OCI-LY7 (cell line): ENCODE results near the gene DMXL2.
"Not testable (repeated sequence)": the region's sequence is repeated elsewhere in the genome, so short reads cannot be mapped to it uniquely, and the experiment has no call there.

Experiments
- EZH2phosphoT487 ChIP-seq: fragments of 200-600 bp; sonication (generic); IDR thresholded peaks from 2 replicates; pipeline ENCODE4 v1.6.1; 2018; ENCODE audit warnings: low read depth, borderline replicate concordance, mild to moderate bottlenecking, mixed run types, antibody characterized with exemption, low read length, moderate library complexity, mixed read lengths
- TF ChIP-seq, protein P1 (sequence below): fragments of 200-600 bp; sonication (generic); conservative IDR thresholded peaks from 2 replicates; pipeline ENCODE4 v1.5.1; 2014; ENCODE audit warnings: mild to moderate bottlenecking, antibody characterized with exemption, low read length, moderate library complexity, mixed read lengths

DNA sequence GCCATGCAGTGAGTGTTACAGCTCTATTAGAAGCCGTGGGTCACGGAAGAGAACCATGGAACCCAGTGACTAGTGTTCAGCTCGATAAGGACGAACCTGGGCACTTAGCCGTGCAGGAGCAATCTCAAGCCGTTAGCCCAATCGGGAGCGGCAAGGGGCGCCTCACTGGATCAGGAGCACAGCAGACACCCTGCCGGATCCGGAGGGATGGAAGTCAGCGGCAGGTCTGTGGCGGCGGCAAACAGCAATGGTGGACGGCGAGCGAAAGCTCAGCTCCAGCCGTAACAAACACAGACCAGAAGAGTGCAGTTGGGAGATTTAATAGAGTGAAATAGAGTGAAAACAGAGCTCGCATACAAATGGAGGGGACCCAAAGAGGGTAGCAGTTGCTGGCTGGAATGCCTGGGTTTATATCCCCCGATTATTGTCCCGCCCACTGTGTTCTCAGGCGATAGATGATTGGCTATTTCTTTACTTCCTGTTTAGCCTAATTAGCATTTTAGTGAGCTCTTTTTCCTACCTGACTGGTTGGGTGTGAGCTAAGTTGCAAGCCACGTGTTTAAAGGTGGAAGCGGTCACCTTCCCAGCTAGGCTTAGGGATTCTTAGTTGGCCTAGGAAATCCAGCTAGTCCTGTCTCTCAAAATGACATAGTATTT is 33.0 kb upstream of the DMXL2 start:
- TF ChIP-seq, protein P1, sequence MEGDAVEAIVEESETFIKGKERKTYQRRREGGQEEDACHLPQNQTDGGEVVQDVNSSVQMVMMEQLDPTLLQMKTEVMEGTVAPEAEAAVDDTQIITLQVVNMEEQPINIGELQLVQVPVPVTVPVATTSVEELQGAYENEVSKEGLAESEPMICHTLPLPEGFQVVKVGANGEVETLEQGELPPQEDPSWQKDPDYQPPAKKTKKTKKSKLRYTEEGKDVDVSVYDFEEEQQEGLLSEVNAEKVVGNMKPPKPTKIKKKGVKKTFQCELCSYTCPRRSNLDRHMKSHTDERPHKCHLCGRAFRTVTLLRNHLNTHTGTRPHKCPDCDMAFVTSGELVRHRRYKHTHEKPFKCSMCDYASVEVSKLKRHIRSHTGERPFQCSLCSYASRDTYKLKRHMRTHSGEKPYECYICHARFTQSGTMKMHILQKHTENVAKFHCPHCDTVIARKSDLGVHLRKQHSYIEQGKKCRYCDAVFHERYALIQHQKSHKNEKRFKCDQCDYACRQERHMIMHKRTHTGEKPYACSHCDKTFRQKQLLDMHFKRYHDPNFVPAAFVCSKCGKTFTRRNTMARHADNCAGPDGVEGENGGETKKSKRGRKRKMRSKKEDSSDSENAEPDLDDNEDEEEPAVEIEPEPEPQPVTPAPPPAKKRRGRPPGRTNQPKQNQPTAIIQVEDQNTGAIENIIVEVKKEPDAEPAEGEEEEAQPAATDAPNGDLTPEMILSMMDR = not testable (repeated sequence)
- not testable (repeated sequence) for TF ChIP-seq EZH2phosphoT487
